GM12878 (cell line): ENCODE measurements around the gene USP21. TPM values are rescaled to one million over a fixed set of nuclear protein-coding genes. Genes with fewer than 3 reads are reported as not detected.

Experiments used
- ATAC-seq: fragments of 200-7000 bp; cut with Tn5 transposase; 3 replicates; pipeline ENCODE4 v1.9.1; 2020; ENCODE audit warnings: mild to moderate bottlenecking, moderate library complexity
- BruUV-seq: library from RNA; stranded (reverse); fragments of 400-500 nt; replicated peaks from 2 replicates; lab custom pipeline; 2021; lab: Mats Ljungman, UMichigan
- CTCF ChIA-PET: fragments of 300-600 bp; sonication (Branson Sonifier 250); formaldehyde crosslinking; extraction: SDS; loops from one replicate; lab custom pipeline; 2021; ENCODE audit warnings: inconsistent platforms; lab: Yijun Ruan, JAX
- POLR2A ChIA-PET: fragments of 350-600 bp; formaldehyde crosslinking; extraction: SDS; loops from one replicate; lab custom pipeline; 2021; ENCODE audit warnings: inconsistent platforms; lab: Charles Lee
- RAD21 ChIA-PET: fragments of 300-600 bp; sonication (Branson Sonifier 250); formaldehyde crosslinking; loops from one replicate; lab custom pipeline; 2023; ENCODE audit warnings: antibody characterized with exemption; ENCODE audit not compliant: unreplicated experiment; lab: Charles Lee
- SMC1A ChIA-PET: fragments of 300-600 bp; sonication (Branson Sonifier 250); formaldehyde crosslinking; loops from one replicate; lab custom pipeline; 2023; ENCODE audit not compliant: unreplicated experiment, uncharacterized antibody; lab: Charles Lee
- DNase-seq: peaks from one replicate; pipeline ENCODE4 v3.0.0-alpha.2; 2011; ENCODE audit warnings: low read depth, low spot score
- FAIRE-seq: peaks from 3 replicates; lab custom pipeline; 2011; peaks lifted over from hg19 to GRCh38; lab: Jason Lieb, UNC
- H2AFZ ChIP-seq: 2 replicates; pipeline ENCODE4 v1.6.0; 2011; ENCODE audit warnings: low read depth, low read length, control low read depth; ENCODE audit not compliant: control insufficient read depth
- H3K27ac ChIP-seq: 2 replicates; pipeline ENCODE4 v1.5.1; 2011; ENCODE audit warnings: control low read depth; ENCODE audit not compliant: control insufficient read depth, insufficient read depth
- H3K27me3 ChIP-seq, 2 experiments: replicated peaks in 1 of 2; 2 replicates each; pipeline versions ENCODE4 v1.6.0 to v1.6.1; 2011; ENCODE audit warnings: low read length in 1 of 2; ENCODE audit not compliant: control insufficient read depth in 2 of 2, insufficient read depth in 2 of 2
- H3K36me3 ChIP-seq, 2 experiments: 2 replicates each; pipeline ENCODE4 v1.5.1; 2011; ENCODE audit warnings: low read length in 1 of 2; ENCODE audit not compliant: control insufficient read depth in 2 of 2, insufficient read depth in 2 of 2
- H3K4me1 ChIP-seq: 2 replicates; pipeline ENCODE4 v1.6.1; 2011; ENCODE audit warnings: mild to moderate bottlenecking, low read length, moderate library complexity, mixed read lengths; ENCODE audit not compliant: control insufficient read depth, insufficient read depth
- H3K4me2 ChIP-seq: 2 replicates; pipeline ENCODE4 v1.6.0; 2011; ENCODE audit warnings: control low read depth; ENCODE audit not compliant: control insufficient read depth, insufficient read depth
- H3K4me3 ChIP-seq: fragments of 200-600 bp; sonication (generic); 2 replicates; pipeline ENCODE4 v1.5.1; 2016
- H3K79me2 ChIP-seq: 2 replicates; pipeline ENCODE4 v1.6.0; 2011; ENCODE audit warnings: low read length; ENCODE audit not compliant: control insufficient read depth, insufficient read depth
- H3K9ac ChIP-seq: 2 replicates; pipeline ENCODE4 v1.8.0; 2011; ENCODE audit warnings: low read length, control low read depth, mixed read lengths; ENCODE audit not compliant: control insufficient read depth, insufficient read depth
- H3K9me3 ChIP-seq: replicated peaks from 3 replicates; pipeline ENCODE4 v1.5.1; 2011; ENCODE audit warnings: mild to moderate bottlenecking, low read length; ENCODE audit not compliant: control insufficient read depth, insufficient read depth
- H4K20me1 ChIP-seq: 2 replicates; pipeline ENCODE4 v1.6.0; 2011; ENCODE audit not compliant: control insufficient read depth, insufficient read depth
- CBX3 ChIP-seq: fragments of 200-600 bp; sonication (generic); IDR thresholded peaks from 2 replicates; pipeline ENCODE4 v1.6.1; 2016; ENCODE audit warnings: low read depth, borderline replicate concordance
- IKZF1 ChIP-seq: fragments of 450-650 bp; conservative IDR thresholded peaks from 2 replicates; pipeline ENCODE4 v1.6.1; 2017; ENCODE audit warnings: antibody characterized with exemption, mild to moderate bottlenecking
- TAF1 ChIP-seq: IDR thresholded peaks from 2 replicates; pipeline ENCODE4 v1.6.1; 2011; ENCODE audit warnings: mild to moderate bottlenecking, low read depth, low read length, borderline replicate concordance
- ZNF592 ChIP-seq: fragments of 450-650 bp; IDR thresholded peaks from 2 replicates; pipeline ENCODE4 v1.6.1; 2017; ENCODE audit warnings: mild to moderate bottlenecking, moderate library complexity
- WGBS: methylation state at CpG from one replicate; pipeline ENCODE4 v1.1.6; 2016; ENCODE audit warnings: low lambda C conversion rate; ENCODE audit not compliant: insufficient replicate concordance, insufficient coverage; ENCODE audit errors: missing lambda C conversion rate; 5-methylcytosine and 5-hydroxymethylcytosine counted together
- in situ Hi-C: fragments of 300-500 bp; cut with MboI; formaldehyde crosslinking; loops from 9 replicates; pipeline ENCODE4 v1.14.3; 2018; ENCODE audit warnings: mixed read lengths
- intact Hi-C: fragments of 100-400 bp; cut with micrococcal nuclease; formaldehyde crosslinking; loops from one replicate; pipeline ENCODE4 v1.14.2; 2022; ENCODE audit not compliant: unreplicated experiment
- polyA plus RNA-seq, 11 experiments: library from polyadenylated mRNA; depleted of rRNA in 4 of 11; unstranded in 6 of 11; stranded (reverse) in 5 of 11; fragments of >200 nt; fragmentation: Nextera tagmentation in 4 of 11; fragmentation: Illumina TruSeq in 1 of 11; extraction: Ambion mirVana in 4 of 11; extraction: Trizol in 1 of 11; gene quantifications; 1 replicate in 1 of 11; 2 replicates in 10 of 11; pipeline versions ENCODE4 v1.2.1 to v1.2.3, GENCODE V29; 2011 to 2016; ENCODE audit warnings: inconsistent platforms in 2 of 11, missing spikeins in 2 of 11, low read depth in 1 of 11
- total RNA-seq, 4 experiments: library from RNA; depleted of rRNA in 3 of 4; stranded (reverse); fragments of >200 nt in 3 of 4; fragmentation: Illumina TruSeq in 1 of 4; extraction: Trizol in 1 of 4; gene quantifications; 2 replicates each; pipeline versions ENCODE4 v1.2.1 to v1.2.3, GENCODE V29; 2013 to 2021
- TF ChIP-seq, protein P1 (sequence below): fragments of 450-650 bp; IDR thresholded peaks from 2 replicates; pipeline ENCODE4 v1.6.1; 2017; ENCODE audit warnings: borderline replicate concordance
- TF ChIP-seq, protein P2 (sequence below): IDR thresholded peaks from 2 replicates; pipeline ENCODE4 v1.6.1; 2011; ENCODE audit warnings: borderline replicate concordance, low read depth, mild to moderate bottlenecking, moderate library complexity, mixed read lengths, low read length; ENCODE audit not compliant: insufficient read depth; ENCODE audit errors: extremely low read length

The USP21 gene
- total and polyA plus RNA-seq, 10 of the 15 experiments (the other 5 are each of a cell fraction or from before 2014, with no cell fraction given): 3.2 to 28.6 (median 16.6) TPM

DNA sequence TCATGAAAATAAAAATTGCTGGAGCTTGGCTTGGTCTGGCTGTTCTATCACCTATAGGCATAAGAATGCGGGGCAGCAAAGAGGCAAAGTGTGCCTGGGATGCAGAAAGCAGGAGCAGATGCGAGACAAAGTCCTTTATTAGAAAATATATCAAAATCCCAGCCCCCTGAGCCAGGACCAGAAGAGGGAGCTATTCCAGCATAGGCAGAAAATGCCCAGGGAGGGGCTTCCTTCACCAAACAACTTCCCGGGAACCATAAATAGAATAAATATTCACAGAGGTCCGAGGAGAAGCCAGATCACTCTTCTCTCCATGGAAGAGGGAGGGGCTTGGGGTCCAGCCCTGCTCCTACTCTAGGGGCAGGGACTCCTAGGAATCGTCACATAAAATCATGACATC lies 11.9 kb downstream of the USP21 start:
- no peak for DNase-seq
- no peak overlapping the region for H3K4me3 ChIP-seq

More for the DNA sequence above, 11.9 kb downstream of the USP21 start:
- Histone ChIP-seq H3K4me2 (no peak overlapping the region), H3K9me3 (no peaks in the 10 kb centered on the region), H3K4me1 (peaks cover 15% of the 10 kb centered on the region), H3K27ac (no peak overlapping the region), H3K79me2 (peaks cover 11% of the 10 kb centered on the region), H3K27me3 (no peaks in the 10 kb centered on the region), H4K20me1 (no peaks in the 10 kb centered on the region), H3K9ac (no peak overlapping the region), H3K36me3 (peaks cover 17 to 30% of the 10 kb centered on the region in 2 experiments), H2AFZ (no peak overlapping the region)
- SMC1A ChIA-PET: interaction anchor here (0.8 to 1.1 kb wide), 2 partner anchors 12 to 54 kb away, joined by 4 to 5 read pairs; partner anchors contain the start of gene TOMM40L
- POLR2A ChIA-PET: interaction anchor here (1.0 to 1.7 kb wide), 2 partner anchors 12 to 72 kb away, joined by 3 to 5 read pairs; partner anchors contain the start of gene USP21
- in situ Hi-C loops: no loop called here
- BruUV-seq: no TSS peak
- ATAC-seq: no peak
- RAD21 ChIA-PET: no interaction called here
- CTCF ChIA-PET: interaction anchor here (0.9 to 1.6 kb wide), 2 partner anchors 21 to 53 kb away, joined by 3 read pairs; partner anchors contain the start of genes NIT1 and PFDN2
- TF ChIP-seq, protein P1, sequence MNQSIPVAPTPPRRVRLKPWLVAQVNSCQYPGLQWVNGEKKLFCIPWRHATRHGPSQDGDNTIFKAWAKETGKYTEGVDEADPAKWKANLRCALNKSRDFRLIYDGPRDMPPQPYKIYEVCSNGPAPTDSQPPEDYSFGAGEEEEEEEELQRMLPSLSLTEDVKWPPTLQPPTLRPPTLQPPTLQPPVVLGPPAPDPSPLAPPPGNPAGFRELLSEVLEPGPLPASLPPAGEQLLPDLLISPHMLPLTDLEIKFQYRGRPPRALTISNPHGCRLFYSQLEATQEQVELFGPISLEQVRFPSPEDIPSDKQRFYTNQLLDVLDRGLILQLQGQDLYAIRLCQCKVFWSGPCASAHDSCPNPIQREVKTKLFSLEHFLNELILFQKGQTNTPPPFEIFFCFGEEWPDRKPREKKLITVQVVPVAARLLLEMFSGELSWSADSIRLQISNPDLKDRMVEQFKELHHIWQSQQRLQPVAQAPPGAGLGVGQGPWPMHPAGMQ: no peak
- TF ChIP-seq IKZF1 (no peak), TAF1 (no peak), CBX3 (no peak), ZNF592 (no peak)
- TF ChIP-seq, protein P2, sequence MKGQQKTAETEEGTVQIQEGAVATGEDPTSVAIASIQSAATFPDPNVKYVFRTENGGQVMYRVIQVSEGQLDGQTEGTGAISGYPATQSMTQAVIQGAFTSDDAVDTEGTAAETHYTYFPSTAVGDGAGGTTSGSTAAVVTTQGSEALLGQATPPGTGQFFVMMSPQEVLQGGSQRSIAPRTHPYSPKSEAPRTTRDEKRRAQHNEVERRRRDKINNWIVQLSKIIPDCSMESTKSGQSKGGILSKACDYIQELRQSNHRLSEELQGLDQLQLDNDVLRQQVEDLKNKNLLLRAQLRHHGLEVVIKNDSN: no peak
- FAIRE-seq: no peak
- WGBS: 94% methylated on average over 5 of the region's 5 CpGs
- intact Hi-C loops: no loop called here
